HG02798 (cell line): ENCODE data around the gene REEP1.

Experiments
- ATAC-seq: cut with Tn5 transposase; IDR thresholded peaks from one replicate; pipeline ENCODE4 v1.9.1; 2021; ENCODE audit warnings: mild to moderate bottlenecking; ENCODE audit not compliant: unreplicated experiment, poor library complexity

Gene REEP1

DNA sequence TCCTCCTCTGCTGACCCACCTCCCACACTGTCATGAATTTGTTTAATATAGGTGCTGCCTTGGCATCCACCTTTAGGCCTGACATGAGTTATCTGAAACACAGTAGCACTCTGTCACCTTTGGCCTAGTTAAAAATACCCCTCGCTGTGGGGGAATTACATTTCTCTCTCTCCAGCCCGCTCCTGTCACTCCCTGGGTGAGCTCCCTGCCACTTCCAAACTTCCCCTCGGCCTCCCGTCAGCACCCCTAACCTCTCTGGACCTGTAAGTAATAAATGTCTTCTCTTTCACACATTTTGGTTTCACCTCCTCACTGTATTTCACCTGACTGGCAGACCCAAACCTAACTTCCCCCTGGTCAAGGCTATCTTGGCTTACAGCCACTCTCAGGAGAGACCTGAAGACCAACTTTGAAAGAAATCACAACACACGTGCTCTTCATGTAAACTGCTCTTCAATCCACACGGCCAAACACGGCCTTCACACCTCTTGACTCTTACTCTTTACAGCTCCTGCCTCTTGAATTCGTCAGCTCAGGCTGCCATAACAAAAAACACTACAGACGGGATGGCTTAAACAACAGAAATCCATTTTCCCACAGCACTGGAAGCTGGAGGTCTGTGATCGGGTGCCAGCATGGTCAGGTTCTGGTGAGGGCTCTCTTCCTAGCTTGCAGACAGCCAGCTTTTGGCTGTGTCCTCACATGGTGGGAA, 28.3 kb downstream of the REEP1 start:
- ATAC-seq = no peak

GRCh38 chr2:86308356-86308755, 29.1 kb downstream of the REEP1 start:
- ATAC-seq = no peak

DNA sequence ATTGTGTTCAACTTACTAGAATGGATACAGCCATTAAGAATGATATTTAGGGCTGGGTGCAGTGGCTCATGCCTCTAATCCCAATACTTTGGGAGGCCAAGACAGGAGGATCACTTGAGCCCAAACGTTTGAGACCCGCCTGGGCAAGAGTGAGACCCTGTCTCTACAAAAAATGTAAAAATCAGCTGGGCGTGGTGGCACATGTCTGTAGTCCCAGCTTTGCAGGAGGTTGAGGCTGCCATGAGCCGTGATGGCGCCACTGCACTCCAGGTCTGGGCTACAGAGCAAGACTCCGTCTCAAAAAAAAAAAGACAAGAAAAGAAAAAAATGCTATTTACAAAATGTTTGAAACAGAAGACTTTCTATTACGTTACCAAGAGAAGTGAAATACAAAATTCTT, 30.0 kb downstream of the REEP1 start:
- no peak for ATAC-seq

DNA sequence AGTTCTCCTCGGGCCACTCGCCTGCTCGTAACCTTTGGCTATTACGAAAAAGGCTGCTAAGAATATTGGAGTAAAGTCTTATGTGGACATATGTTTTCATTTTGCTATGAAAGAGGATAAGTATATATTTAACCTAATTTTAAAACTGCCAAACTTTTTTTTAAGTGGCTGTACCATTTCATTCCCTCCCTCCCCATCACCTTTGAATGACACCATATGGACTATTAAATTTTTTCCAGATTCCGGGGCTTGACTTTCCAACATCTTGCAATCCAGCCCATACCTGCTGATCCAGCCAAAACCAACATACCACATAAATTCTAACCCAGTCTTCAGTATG, 31.5 kb downstream of the REEP1 start:
- ATAC-seq = no peak

DNA sequence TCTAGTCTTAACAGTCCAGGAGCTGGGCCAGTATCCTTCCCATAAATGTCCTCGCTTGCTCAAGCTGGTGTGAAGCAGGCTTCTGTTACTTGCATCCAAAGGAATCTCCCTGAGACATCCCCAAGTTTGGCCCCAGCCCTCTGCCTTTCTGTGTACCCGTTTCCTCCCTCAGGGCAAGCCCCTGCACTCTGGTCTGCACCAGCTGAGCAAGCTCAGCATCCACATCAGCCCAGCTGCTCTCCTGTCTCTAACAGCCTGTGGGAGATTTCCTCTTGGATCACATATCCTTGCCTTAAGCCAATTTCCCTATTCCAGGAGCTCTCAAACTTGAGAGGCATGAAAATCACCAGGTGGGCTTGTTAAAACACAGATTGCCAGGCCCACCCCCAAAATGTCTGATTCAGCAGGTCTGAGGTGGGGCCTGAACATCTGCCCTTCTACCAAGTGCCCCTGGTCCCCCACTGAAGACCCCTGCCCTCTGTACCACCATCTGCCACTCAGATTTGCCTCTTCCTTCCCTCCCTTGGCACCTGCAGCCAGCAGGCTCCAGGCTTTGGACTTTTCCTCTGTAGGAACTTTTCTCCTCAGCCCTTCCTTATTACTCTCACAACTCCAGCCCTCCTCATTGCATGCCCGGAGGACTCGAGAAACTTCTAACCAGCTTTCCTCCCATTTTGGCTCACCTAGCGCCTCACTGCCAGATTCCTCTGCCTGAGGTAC, 32.1 kb downstream of the REEP1 start:
- no peak for ATAC-seq

- ATAC-seq = no peak
Measured at GRCh38 chr2:86304416-86304815, 33.0 kb downstream of the REEP1 start.

DNA sequence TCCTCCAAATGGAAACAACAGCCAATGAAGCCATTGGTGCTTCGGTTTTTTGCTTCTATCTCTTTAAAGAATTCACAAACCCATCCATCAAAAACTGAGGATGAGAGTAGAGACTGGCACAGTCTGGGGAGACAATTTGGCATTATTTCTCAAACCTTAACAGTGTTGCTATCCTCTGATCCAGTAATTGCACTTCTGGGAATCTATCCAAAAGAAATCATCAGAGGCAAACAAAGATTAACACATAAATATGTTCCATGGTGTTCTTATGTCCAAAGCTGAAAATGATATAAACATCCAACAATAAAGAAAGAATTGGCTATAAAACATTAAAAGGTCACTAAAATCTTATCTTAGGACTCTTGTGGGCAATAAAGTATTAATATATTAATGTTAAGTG, 35.1 kb downstream of the REEP1 start:
- no peak for ATAC-seq

- no peak for ATAC-seq
Measured at GRCh38 chr2:86301711-86302202, 35.7 kb downstream of the REEP1 start.

GRCh38 chr2:86301009-86301408, 36.4 kb downstream of the REEP1 start:
- ATAC-seq = no peak

DNA sequence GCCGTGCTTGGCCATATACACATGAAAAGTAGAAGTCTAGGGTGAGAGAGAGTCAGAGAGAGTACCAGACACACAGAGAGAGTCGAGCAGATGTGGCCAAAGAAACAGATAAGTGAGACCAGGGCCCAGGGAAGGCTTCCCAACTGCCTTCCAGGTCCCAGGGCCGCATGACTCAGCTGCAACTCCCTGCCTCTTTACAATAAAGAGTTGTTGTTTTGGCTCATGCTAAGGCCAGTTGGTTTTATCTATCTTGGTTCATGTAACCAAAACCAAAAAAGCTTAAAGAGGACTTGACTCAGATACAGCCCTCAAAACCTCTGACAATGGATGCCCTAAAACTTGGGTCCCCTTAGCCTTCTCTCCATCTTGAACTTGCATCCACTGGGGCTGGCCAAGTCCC, 36.9 kb downstream of the REEP1 start:
- ATAC-seq = no peak

- ATAC-seq = no peak
Measured at GRCh38 chr2:86298411-86299390, 38.7 kb downstream of the REEP1 start.

DNA sequence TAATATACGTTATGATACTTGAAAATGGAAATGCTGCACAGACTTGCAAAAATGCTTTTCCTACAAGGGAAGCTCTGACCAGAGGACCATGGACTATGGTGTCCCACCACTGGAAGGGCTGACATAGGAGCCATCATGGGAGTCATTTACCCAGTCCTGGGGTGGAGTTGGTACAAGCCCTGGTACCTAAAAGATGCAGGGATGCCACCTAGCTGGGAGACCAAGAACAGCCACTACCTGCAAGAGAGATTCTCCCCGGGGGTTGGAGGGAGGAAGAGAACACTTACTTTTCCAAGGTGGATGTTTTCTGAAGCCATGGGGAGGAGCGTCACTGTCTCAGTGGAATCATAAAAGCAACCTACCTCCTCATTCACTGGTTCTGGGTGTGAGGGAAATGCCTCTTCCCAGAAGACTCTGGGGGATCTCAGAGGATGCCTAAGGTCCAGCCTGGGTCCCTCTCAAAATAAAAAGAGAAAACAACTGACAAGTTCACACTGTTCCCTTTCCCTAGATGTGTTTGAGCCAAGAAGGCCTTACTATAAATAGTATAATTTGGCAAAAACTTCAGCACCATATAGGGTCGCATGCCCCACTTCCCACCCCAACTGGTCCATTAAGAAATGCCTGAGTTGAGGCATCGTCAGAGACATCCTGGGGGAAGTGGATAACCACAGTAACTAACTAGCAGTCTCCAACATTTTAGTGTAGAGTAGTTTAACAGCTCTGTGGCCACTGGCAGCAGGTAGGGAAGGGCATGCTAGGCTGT, 39.9 kb downstream of the REEP1 start:
- no peak for ATAC-seq

GRCh38 chr2:86296947-86297346, 40.5 kb downstream of the REEP1 start:
- no peak for ATAC-seq

DNA sequence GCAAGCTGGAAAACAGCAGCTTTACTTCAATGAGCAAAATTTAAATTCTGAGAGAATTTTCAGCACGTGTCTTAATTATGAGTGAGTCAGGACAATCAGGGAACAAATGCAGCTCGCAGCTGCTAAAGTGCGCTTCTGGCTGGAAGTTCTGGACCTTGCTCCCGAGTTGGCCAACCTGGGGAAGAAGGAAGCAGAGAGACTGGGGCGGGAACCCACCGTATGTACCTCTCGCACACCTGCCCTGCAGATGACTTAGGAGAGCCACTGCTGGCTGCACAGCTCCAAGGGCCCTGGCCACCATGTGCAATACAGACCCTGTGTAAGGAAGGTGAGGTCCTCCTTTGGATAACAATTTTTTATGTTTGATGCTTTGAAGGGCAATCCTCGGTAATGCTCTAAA, 42.4 kb downstream of the REEP1 start:
- no peak for ATAC-seq

GRCh38 chr2:86293612-86294011, 43.8 kb downstream of the REEP1 start:
- no peak for ATAC-seq

DNA sequence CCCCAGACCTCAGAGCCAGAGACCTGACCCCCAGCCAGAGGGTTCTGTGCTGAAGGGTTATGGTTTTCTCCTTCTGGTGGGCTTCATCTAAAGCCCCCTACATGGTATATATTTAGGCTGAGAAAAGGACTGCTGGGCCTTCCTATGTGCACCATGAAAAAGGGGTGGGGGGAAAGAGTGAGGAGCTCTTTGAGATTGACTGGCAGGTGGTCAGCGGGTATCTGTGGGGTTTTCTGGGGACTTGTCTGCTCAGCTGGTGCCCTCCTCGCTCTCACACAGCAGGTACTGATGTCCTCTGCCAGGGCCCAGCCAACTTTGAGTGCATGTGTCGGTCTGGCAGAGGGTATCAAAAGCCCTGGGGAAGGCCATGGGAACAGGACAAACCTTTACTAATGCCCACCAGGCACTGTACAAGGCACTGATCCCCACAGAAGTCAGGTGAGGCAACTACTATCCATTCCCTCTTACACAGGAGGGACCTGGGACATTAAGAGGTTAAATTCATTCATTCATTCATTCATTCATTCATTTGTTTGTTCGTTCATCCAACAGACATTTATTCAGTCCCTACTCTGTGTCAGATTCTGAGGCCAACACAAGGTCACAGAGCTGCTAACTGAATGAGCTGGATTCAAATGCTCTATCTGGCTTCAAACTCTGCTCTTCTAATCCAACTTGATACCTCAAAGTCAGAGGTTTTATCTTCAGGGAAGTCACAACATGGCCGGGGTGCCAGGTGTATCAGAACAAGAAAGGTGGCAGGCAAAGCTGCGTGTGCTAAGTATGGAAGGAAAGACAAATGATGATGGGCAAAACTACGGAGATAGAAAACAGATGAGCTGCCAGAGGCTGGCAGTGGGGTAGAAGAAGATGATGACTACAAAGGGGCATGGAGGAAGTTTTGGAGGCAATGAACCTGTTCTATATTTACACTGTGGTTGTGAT, 44.6 kb downstream of the REEP1 start:
- ATAC-seq = no peak

- ATAC-seq = no peak
Measured at GRCh38 chr2:86291328-86291662, 46.1 kb downstream of the REEP1 start.

GRCh38 chr2:86290596-86291327, 46.7 kb downstream of the REEP1 start:
- ATAC-seq = no peak

DNA sequence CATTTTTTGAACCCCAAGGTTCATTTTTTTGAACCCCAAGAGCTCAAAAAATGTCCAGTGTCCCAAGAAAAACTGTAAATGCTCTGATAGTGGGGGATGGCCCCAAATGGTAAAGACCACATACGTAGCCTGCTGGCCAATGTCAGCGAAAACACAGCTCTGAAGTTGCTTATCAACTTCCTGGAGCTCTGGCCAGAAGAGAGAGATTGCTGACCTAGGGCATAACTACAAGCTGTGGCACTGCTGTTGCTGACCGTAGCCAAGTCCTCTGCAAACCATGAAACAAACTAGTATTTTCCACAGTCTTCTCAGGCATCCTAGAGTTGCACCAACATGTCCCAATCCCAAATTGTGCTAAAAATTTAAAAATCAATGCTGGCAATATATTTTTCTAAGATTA, 50.9 kb downstream of the REEP1 start:
- no peak for ATAC-seq
